ENCODE measurements around the gene GRIA3. TPM values are rescaled to one million over a fixed set of nuclear protein-coding genes. Genes with fewer than 3 reads are reported as not detected.

Gene GRIA3
- total RNA-seq, 1 donor from 2014 or later, result not detected

GRCh38 chrX:123303429-123303828 lies 119.4 kb downstream of the GRIA3 start:
- H3K27ac Mint-ChIP-seq, result no peak overlapping the region
- H3K4me1 Mint-ChIP-seq (ENCODE audit: low read depth), result no peaks in the 10 kb centered on the region
- H3K27me3 Mint-ChIP-seq (ENCODE audit: low read depth), result no peaks in the 10 kb centered on the region
- intact Hi-C loops (cut with micrococcal nuclease), result no loop called here
- H3K9me3 Mint-ChIP-seq, result no peaks in the 10 kb centered on the region
- DNase-seq (ENCODE audit: low spot score), result no peak
- no peak overlapping the region for H3K4me3 Mint-ChIP-seq (ENCODE audit: low read depth)
- no peaks in the 10 kb centered on the region for H3K36me3 Mint-ChIP-seq (ENCODE audit: low read depth)

GRCh38 chrX:123308658-123309057 lies 124.6 kb downstream of the GRIA3 start:
- H3K4me3 Mint-ChIP-seq (ENCODE audit: low read depth), result no peak overlapping the region
- DNase-seq (ENCODE audit: low spot score), result no peak
- no peaks in the 10 kb centered on the region for H3K27me3 Mint-ChIP-seq (ENCODE audit: low read depth)
- H3K4me1 Mint-ChIP-seq (ENCODE audit: low read depth), result no peaks in the 10 kb centered on the region
- H3K27ac Mint-ChIP-seq, result no peak overlapping the region
- no peaks in the 10 kb centered on the region for H3K36me3 Mint-ChIP-seq (ENCODE audit: low read depth)
- intact Hi-C loops (cut with micrococcal nuclease), result no loop called here
- no peaks in the 10 kb centered on the region for H3K9me3 Mint-ChIP-seq

GRCh38 chrX:123310112-123310511 lies 126.0 kb downstream of the GRIA3 start:
- H3K27me3 Mint-ChIP-seq (ENCODE audit: low read depth), result no peaks in the 10 kb centered on the region
- H3K36me3 Mint-ChIP-seq (ENCODE audit: low read depth), result no peaks in the 10 kb centered on the region
- H3K4me1 Mint-ChIP-seq (ENCODE audit: low read depth), result no peaks in the 10 kb centered on the region
- no peak overlapping the region for H3K4me3 Mint-ChIP-seq (ENCODE audit: low read depth)
- no peak overlapping the region for H3K27ac Mint-ChIP-seq
- intact Hi-C loops (cut with micrococcal nuclease), result no loop called here
- H3K9me3 Mint-ChIP-seq, result no peaks in the 10 kb centered on the region
- no peak for DNase-seq (ENCODE audit: low spot score)

DNA sequence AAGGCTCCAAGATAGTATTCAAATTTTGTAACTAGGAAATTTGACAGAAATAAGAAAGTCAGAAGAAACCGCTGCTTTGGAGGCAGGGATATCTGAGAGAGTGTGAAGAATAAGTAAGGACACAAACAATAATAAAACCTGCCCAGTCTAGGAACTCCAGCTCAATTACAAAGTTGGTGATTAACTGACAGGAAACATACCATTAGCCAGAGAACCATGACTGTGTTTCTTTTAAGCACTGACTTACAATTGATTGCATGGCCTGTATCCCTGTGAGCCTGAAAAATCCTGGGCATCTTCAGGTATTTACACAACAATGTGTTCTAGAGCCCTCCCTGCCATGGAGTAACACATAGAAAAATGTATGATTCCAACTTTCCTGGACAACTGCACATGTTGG lies 127.4 kb downstream of the GRIA3 start:
- no peaks in the 10 kb centered on the region for H3K36me3 Mint-ChIP-seq (ENCODE audit: low read depth)
- H3K9me3 Mint-ChIP-seq, result no peaks in the 10 kb centered on the region

GRCh38 chrX:123313486-123313885 lies 129.4 kb downstream of the GRIA3 start:
- Mint-ChIP-seq H3K4me3 (ENCODE audit: low read depth) (no peak overlapping the region), H3K4me1 (ENCODE audit: low read depth) (no peaks in the 10 kb centered on the region), H3K9me3 (no peaks in the 10 kb centered on the region), H3K27ac (no peak overlapping the region), H3K36me3 (ENCODE audit: low read depth) (no peaks in the 10 kb centered on the region), H3K27me3 (ENCODE audit: low read depth) (no peaks in the 10 kb centered on the region)
- no peak for DNase-seq (ENCODE audit: low spot score)
- intact Hi-C loops (cut with micrococcal nuclease), result no loop called here

More for the DNA sequence above, 127.4 kb downstream of the GRIA3 start:
- Mint-ChIP-seq H3K4me1 (ENCODE audit: low read depth) (no peaks in the 10 kb centered on the region), H3K4me3 (ENCODE audit: low read depth) (no peak overlapping the region), H3K27me3 (ENCODE audit: low read depth) (no peaks in the 10 kb centered on the region), H3K27ac (no peak overlapping the region)
- DNase-seq (ENCODE audit: low spot score), result no peak
- intact Hi-C loops (cut with micrococcal nuclease), result no loop called here

- Mint-ChIP-seq H3K4me1 (ENCODE audit: low read depth) (no peaks in the 10 kb centered on the region), H3K9me3 (no peaks in the 10 kb centered on the region), H3K4me3 (ENCODE audit: low read depth) (no peak overlapping the region), H3K36me3 (ENCODE audit: low read depth) (no peaks in the 10 kb centered on the region), H3K27me3 (ENCODE audit: low read depth) (no peaks in the 10 kb centered on the region), H3K27ac (no peak overlapping the region)
- intact Hi-C loops (cut with micrococcal nuclease), result no loop called here
- no peak for DNase-seq (ENCODE audit: low spot score)
Observed at GRCh38 chrX:123320622-123321021, 136.5 kb downstream of the GRIA3 start.

GRCh38 chrX:123322536-123322935 lies 138.5 kb downstream of the GRIA3 start:
- Mint-ChIP-seq H3K36me3 (ENCODE audit: low read depth) (no peaks in the 10 kb centered on the region), H3K4me3 (ENCODE audit: low read depth) (no peak overlapping the region), H3K9me3 (no peaks in the 10 kb centered on the region), H3K27me3 (ENCODE audit: low read depth) (no peaks in the 10 kb centered on the region), H3K27ac (no peak overlapping the region), H3K4me1 (ENCODE audit: low read depth) (no peaks in the 10 kb centered on the region)
- no peak for DNase-seq (ENCODE audit: low spot score)
- intact Hi-C loops (cut with micrococcal nuclease), result no loop called here

- H3K36me3 Mint-ChIP-seq (ENCODE audit: low read depth), result no peaks in the 10 kb centered on the region
- intact Hi-C loops (cut with micrococcal nuclease), result no loop called here
Observed at GRCh38 chrX:123324625-123325024, 140.5 kb downstream of the GRIA3 start.

GRCh38 chrX:123330229-123330942 lies 146.3 kb downstream of the GRIA3 start:
- Mint-ChIP-seq H3K4me3 (ENCODE audit: low read depth) (no peak overlapping the region), H3K4me1 (ENCODE audit: low read depth) (no peaks in the 10 kb centered on the region), H3K27ac (no peak overlapping the region), H3K36me3 (ENCODE audit: low read depth) (no peaks in the 10 kb centered on the region), H3K27me3 (ENCODE audit: low read depth) (no peaks in the 10 kb centered on the region), H3K9me3 (no peaks in the 10 kb centered on the region)
- intact Hi-C loops (cut with micrococcal nuclease), result no loop called here
- no peak for DNase-seq (ENCODE audit: low spot score)

More at GRCh38 chrX:123324625-123325024, 140.5 kb downstream of the GRIA3 start:
- no peak overlapping the region for H3K27ac Mint-ChIP-seq
- no peaks in the 10 kb centered on the region for H3K9me3 Mint-ChIP-seq
- no peaks in the 10 kb centered on the region for H3K27me3 Mint-ChIP-seq (ENCODE audit: low read depth)
- no peak overlapping the region for H3K4me3 Mint-ChIP-seq (ENCODE audit: low read depth)
- no peaks in the 10 kb centered on the region for H3K4me1 Mint-ChIP-seq (ENCODE audit: low read depth)
- no peak for DNase-seq (ENCODE audit: low spot score)

DNA sequence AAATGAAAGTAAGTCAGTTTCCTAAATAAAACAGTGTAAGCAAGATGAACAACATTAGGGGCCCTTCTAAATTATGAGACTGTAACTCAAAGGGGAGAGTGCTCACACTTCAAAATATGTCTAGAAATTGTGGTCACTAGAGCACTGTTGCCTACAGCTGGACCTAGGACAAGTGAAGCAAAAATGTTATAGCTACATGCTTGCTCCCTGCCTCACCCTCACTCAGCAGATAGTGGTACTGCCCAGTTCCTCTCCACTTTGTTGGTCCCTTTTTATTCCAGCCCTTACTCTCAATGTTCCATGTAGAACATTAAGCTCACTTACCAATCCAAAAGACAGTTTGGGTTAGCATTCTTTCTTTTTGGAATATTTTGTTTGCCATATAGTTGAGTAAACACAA lies 147.3 kb downstream of the GRIA3 start:
- Mint-ChIP-seq H3K36me3 (ENCODE audit: low read depth) (no peaks in the 10 kb centered on the region), H3K4me1 (ENCODE audit: low read depth) (no peaks in the 10 kb centered on the region), H3K9me3 (no peaks in the 10 kb centered on the region), H3K27ac (no peak overlapping the region), H3K27me3 (ENCODE audit: low read depth) (no peaks in the 10 kb centered on the region), H3K4me3 (ENCODE audit: low read depth) (no peak overlapping the region)
- DNase-seq (ENCODE audit: low spot score), result no peak
- intact Hi-C loops (cut with micrococcal nuclease), result no loop called here

GRCh38 chrX:123331859-123332258 lies 147.8 kb downstream of the GRIA3 start:
- no peaks in the 10 kb centered on the region for H3K4me1 Mint-ChIP-seq (ENCODE audit: low read depth)
- H3K27me3 Mint-ChIP-seq (ENCODE audit: low read depth), result no peaks in the 10 kb centered on the region
- intact Hi-C loops (cut with micrococcal nuclease), result no loop called here
- H3K27ac Mint-ChIP-seq, result no peak overlapping the region
- DNase-seq (ENCODE audit: low spot score), result no peak
- H3K9me3 Mint-ChIP-seq, result no peaks in the 10 kb centered on the region
- H3K36me3 Mint-ChIP-seq (ENCODE audit: low read depth), result no peaks in the 10 kb centered on the region
- no peak overlapping the region for H3K4me3 Mint-ChIP-seq (ENCODE audit: low read depth)

DNA sequence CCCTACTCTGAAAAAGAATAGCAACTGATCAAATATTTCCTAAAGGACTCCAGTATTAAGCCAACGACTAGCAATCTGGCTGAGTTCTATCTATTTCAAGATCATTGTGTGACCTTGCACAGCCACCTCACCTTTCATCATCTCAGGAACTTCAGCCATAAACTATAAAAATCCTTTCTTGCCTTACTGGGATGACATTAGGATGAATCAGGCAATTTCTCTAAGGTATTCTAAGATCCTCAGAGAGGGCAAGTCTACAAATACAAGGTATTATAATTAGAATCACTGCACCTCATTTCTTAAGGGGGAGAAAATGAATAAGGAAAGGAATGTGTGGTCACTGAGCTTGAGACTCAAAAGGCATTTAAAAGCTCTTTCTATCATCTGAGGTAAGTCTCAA lies 152.6 kb downstream of the GRIA3 start:
- Mint-ChIP-seq H3K9me3 (no peaks in the 10 kb centered on the region), H3K4me3 (ENCODE audit: low read depth) (no peak overlapping the region), H3K36me3 (ENCODE audit: low read depth) (no peaks in the 10 kb centered on the region), H3K27me3 (ENCODE audit: low read depth) (no peaks in the 10 kb centered on the region), H3K4me1 (ENCODE audit: low read depth) (no peaks in the 10 kb centered on the region), H3K27ac (no peak overlapping the region)
- no peak for DNase-seq (ENCODE audit: low spot score)
- intact Hi-C loops (cut with micrococcal nuclease), result no loop called here

GRCh38 chrX:123337886-123338639 lies 154.0 kb downstream of the GRIA3 start:
- intact Hi-C loops (cut with micrococcal nuclease), result no loop called here

More at GRCh38 chrX:123337886-123338639, 154.0 kb downstream of the GRIA3 start:
- DNase-seq (ENCODE audit: low spot score), result no peak
- Mint-ChIP-seq H3K27me3 (ENCODE audit: low read depth) (no peaks in the 10 kb centered on the region), H3K27ac (no peak overlapping the region), H3K4me1 (ENCODE audit: low read depth) (no peaks in the 10 kb centered on the region), H3K9me3 (no peaks in the 10 kb centered on the region), H3K4me3 (ENCODE audit: low read depth) (no peak overlapping the region), H3K36me3 (ENCODE audit: low read depth) (no peaks in the 10 kb centered on the region)

Data from activated T-helper 2 cell treated with anti-CD3 and anti-CD28 coated beads, Interferon-gamma antibody, Interleukin-2, Interleukin-4, amounts not matched to agents 10 μg/mL and 5 μg/mL and 100 μg/mL, durations not matched to agents 14 hours and 24 hours and 36 hours (primary cell).